Inflammatory macrophage treated with lipopolysaccharide for 1 hour (primary cell): ENCODE data around the gene LPCAT2.
"Not testable (repeated sequence)": the region's sequence is repeated elsewhere in the genome, so short reads cannot be mapped to it uniquely, and the experiment has no call there.

Experiments
- DNase-seq, 2 donors: peaks; one replicate each; pipeline ENCODE4 v3.0.0-alpha.2; 2020 to 2022

The LPCAT2 gene

GRCh38 chr16:55561319-55561848, 52.5 kb downstream of the LPCAT2 start:
- no peak for DNase-seq

- DNase-seq = no peak
Observed at GRCh38 chr16:55562936-55563335, 54.1 kb downstream of the LPCAT2 start.

- DNase-seq = no peak
Observed at GRCh38 chr16:55563797-55564196, 54.9 kb downstream of the LPCAT2 start.

GRCh38 chr16:55565086-55565485, 56.2 kb downstream of the LPCAT2 start:
- DNase-seq = peak; percentile 26 to 43

GRCh38 chr16:55566432-55567175, 57.7 kb downstream of the LPCAT2 start, which contains the start of gene CAPNS2:
Gene CAPNS2 (plus strand): TSS chr16:55566684. CDS start chr16:55566757, 73 bp downstream.
- peak; percentile 59 to 70 for DNase-seq

GRCh38 chr16:55567382-55567781, 58.5 kb downstream of the LPCAT2 start:
- DNase-seq = peak; percentile 29 to 36

GRCh38 chr16:55568207-55568606, 59.3 kb downstream of the LPCAT2 start:
- no peak for DNase-seq

GRCh38 chr16:55569025-55569424, 60.2 kb downstream of the LPCAT2 start:
- peak; percentile 78 to 89 for DNase-seq

GRCh38 chr16:55570159-55570558, 61.3 kb downstream of the LPCAT2 start:
- DNase-seq = no peak

- no peak for DNase-seq
Observed at GRCh38 chr16:55571191-55571897, 62.5 kb downstream of the LPCAT2 start.

GRCh38 chr16:55572439-55572838, 63.6 kb downstream of the LPCAT2 start:
- no peak for DNase-seq

- DNase-seq = peak; percentile 23 to 44
Observed at GRCh38 chr16:55574811-55575210, 65.9 kb downstream of the LPCAT2 start.

GRCh38 chr16:55575496-55575895, 66.6 kb downstream of the LPCAT2 start:
- no peak for DNase-seq

GRCh38 chr16:55576384-55576783, 67.5 kb downstream of the LPCAT2 start:
- no peak for DNase-seq

GRCh38 chr16:55577887-55578286, 69.0 kb downstream of the LPCAT2 start:
- DNase-seq = peak; percentile 43 to 49

GRCh38 chr16:55585631-55586030, 76.8 kb downstream of the LPCAT2 start:
- no peak for DNase-seq

- peak; percentile 3 to 24 for DNase-seq
Observed at GRCh38 chr16:55588799-55589198, 79.9 kb downstream of the LPCAT2 start.

- no peak for DNase-seq
Observed at GRCh38 chr16:55592306-55592705, 83.4 kb downstream of the LPCAT2 start.

GRCh38 chr16:55597928-55598327, 89.1 kb downstream of the LPCAT2 start:
- no peak for DNase-seq

- no peak for DNase-seq
Observed at GRCh38 chr16:55605754-55606336, 97.0 kb downstream of the LPCAT2 start.

- no peak for DNase-seq
Observed at GRCh38 chr16:55613613-55614335, 104.9 kb downstream of the LPCAT2 start.

GRCh38 chr16:55615071-55615470, 106.2 kb downstream of the LPCAT2 start:
- no peak for DNase-seq

- DNase-seq = not testable (repeated sequence)
Observed at GRCh38 chr16:55615670-55616069, 106.8 kb downstream of the LPCAT2 start.
